Esophagus muscularis mucosa (tissue), 4 donors: ENCODE data around the gene NKAIN4.

Experiments used
- CTCF ChIP-seq, 3 experiments: fragments of 200-600 bp in 2 of 3; fragments of 450-650 bp in 1 of 3; sonication (generic) in 2 of 3; IDR thresholded peaks; one replicate each; pipeline ENCODE4 v1.5.1; 2017 to 2019; ENCODE audit warnings: antibody characterized with exemption in 3 of 3, mild to moderate bottlenecking in 2 of 3, moderate library complexity in 1 of 3
- EP300 ChIP-seq: sonication (generic); formaldehyde crosslinking; IDR thresholded peaks from one replicate; pipeline ENCODE4 v1.6.1; 2017; ENCODE audit warnings: antibody characterized with exemption
- POLR2A ChIP-seq: fragments of 450-650 bp; IDR thresholded peaks from one replicate; pipeline ENCODE4 v1.6.1; 2017; ENCODE audit warnings: antibody characterized with exemption, moderate library complexity, mild to moderate bottlenecking, low read depth

- no peak for TF ChIP-seq CTCF (IDR thresholded peaks at IDR 0.05)
- no peak for TF ChIP-seq POLR2A
- no peak for TF ChIP-seq EP300
Observed at GRCh38 chr20:63259734-63260460, 5.6 kb upstream of the NKAIN4 start.
